A549 (cell line): ENCODE measurements around the gene FKBP11. TPM values are rescaled to one million over a fixed set of nuclear protein-coding genes. Genes with fewer than 3 reads are reported as not detected.

Experiments used
- ATAC-seq, 2 experiments: fragments of 200-7000 bp in 1 of 2; fragments of >200 bp in 1 of 2; cut with Nextera tagmentation in 1 of 2; cut with Tn5 transposase in 1 of 2; 3 replicates each; pipeline versions ENCODE4 v1.8.0 to v1.9.1; 2018 to 2020; ENCODE audit warnings: mild to moderate bottlenecking in 1 of 2, moderate library complexity in 1 of 2
- CTCF ChIA-PET: fragments of 300-600 bp; sonication (Branson Sonifier 250); formaldehyde crosslinking; extraction: SDS; loops from one replicate; lab custom pipeline; 2021; ENCODE audit warnings: antibody characterized with exemption, inconsistent platforms; lab: Yijun Ruan, JAX
- POLR2A ChIA-PET: fragments of 350-600 bp; formaldehyde crosslinking; extraction: SDS; loops from one replicate; lab custom pipeline; 2021; ENCODE audit warnings: antibody characterized with exemption, inconsistent platforms; lab: Yijun Ruan, JAX
- DNase-seq, 2 experiments: peaks; one replicate each; pipeline versions ENCODE4 v3.0.0 to v3.0.0-alpha.2; 2011 to 2016; ENCODE audit warnings: low read depth in 1 of 2, low spot score in 1 of 2
- FAIRE-seq: peaks from 2 replicates; lab custom pipeline; 2011; peaks lifted over from hg19 to GRCh38; lab: Jason Lieb, UNC
- H3K27ac ChIP-seq, 2 experiments: fragments of >200 bp; sonication (Bioruptor Twin); formaldehyde crosslinking; 3 replicates each; pipeline ENCODE4 v1.5.1; 2016 to 2017
- H3K4me1 ChIP-seq: fragments of >200 bp; sonication (Bioruptor Twin); formaldehyde crosslinking; 3 replicates; pipeline ENCODE4 v1.6.1; 2016
- H3K4me2 ChIP-seq: fragments of >200 bp; sonication (Bioruptor Twin); formaldehyde crosslinking; 3 replicates; pipeline ENCODE4 v1.6.1; 2016
- H3K4me3 ChIP-seq: fragments of >200 bp; sonication (Bioruptor Twin); formaldehyde crosslinking; 3 replicates; pipeline ENCODE4 v1.5.1; 2016
- H3K9me3 ChIP-seq: fragments of >200 bp; sonication (Bioruptor Twin); formaldehyde crosslinking; 3 replicates; pipeline ENCODE4 v1.6.1; 2016
- CBX2 ChIP-seq: fragments of 200-600 bp; sonication (generic); IDR thresholded peaks from 2 replicates; pipeline ENCODE4 v1.6.1; 2016; ENCODE audit warnings: low read depth, mild to moderate bottlenecking, borderline replicate concordance
- CBX8 ChIP-seq: fragments of 200-600 bp; sonication (generic); IDR thresholded peaks from 2 replicates; pipeline ENCODE4 v1.6.1; 2016
- CEBPB ChIP-seq, 2 experiments: fragments of >200 bp in 1 of 2; sonication (Bioruptor Twin) in 1 of 2; formaldehyde crosslinking in 1 of 2; IDR thresholded peaks; 2 replicates each; pipeline ENCODE4 v1.6.1; 2012 to 2016
- EHMT2 ChIP-seq: fragments of 200-600 bp; sonication (generic); IDR thresholded peaks from 2 replicates; pipeline ENCODE4 v1.6.1; 2016; ENCODE audit warnings: antibody characterized with exemption, low read depth, mild to moderate bottlenecking, moderate library complexity
- EP300 ChIP-seq, 2 experiments: fragments of >200 bp; sonication (Bioruptor Twin); formaldehyde crosslinking; IDR thresholded peaks; 2 replicates in 1 of 2; 3 replicates in 1 of 2; pipeline ENCODE4 v1.6.1; 2016 to 2017
- FOSL2 ChIP-seq, 2 experiments: fragments of 450-650 bp in 1 of 2; fragments of >200 bp in 1 of 2; sonication (Bioruptor Twin) in 1 of 2; formaldehyde crosslinking; IDR thresholded peaks; 2 replicates each; pipeline versions ENCODE4 v1.5.0 to v1.6.1; 2016 to 2020; ENCODE audit warnings: mild to moderate bottlenecking in 1 of 2, moderate library complexity in 1 of 2
- GATA3 ChIP-seq: IDR thresholded peaks from 2 replicates; pipeline ENCODE4 v1.6.1; 2012; ENCODE audit warnings: borderline replicate concordance
- HOXA7 ChIP-seq: fragments of 250-450 bp; sonication (Bioruptor Pico); IDR thresholded peaks from 2 replicates; pipeline ENCODE4 v1.5.0; 2020; ENCODE audit warnings: mild to moderate bottlenecking, moderate library complexity
- MAZ ChIP-seq: fragments of 150-350 bp; IDR thresholded peaks from 2 replicates; pipeline ENCODE4 v1.6.1; 2014; ENCODE audit warnings: antibody characterized with exemption, low read depth, low read length, borderline replicate concordance
- RAD21 ChIP-seq, 2 experiments: fragments of >200 bp in 1 of 2; sonication (Bioruptor Twin) in 1 of 2; formaldehyde crosslinking in 1 of 2; IDR thresholded peaks in 1 of 2; conservative IDR thresholded peaks in 1 of 2; 2 replicates in 1 of 2; 3 replicates in 1 of 2; pipeline ENCODE4 v1.6.1; 2012 to 2018; ENCODE audit warnings: inconsistent platforms in 1 of 2
- RFX5 ChIP-seq: fragments of 450-650 bp; IDR thresholded peaks from 2 replicates; pipeline ENCODE4 v1.7.1; 2014; ENCODE audit warnings: antibody characterized with exemption, mild to moderate bottlenecking, moderate library complexity
- SMC3 ChIP-seq: fragments of >200 bp; sonication (Bioruptor Twin); formaldehyde crosslinking; IDR thresholded peaks from 3 replicates; pipeline ENCODE4 v1.6.1; 2018; ENCODE audit warnings: inconsistent platforms
- SREBF2 ChIP-seq: fragments of 450-650 bp; IDR thresholded peaks from 2 replicates; pipeline ENCODE4 v1.6.1; 2014; ENCODE audit warnings: mild to moderate bottlenecking, moderate library complexity
- TFCP2L1 ChIP-seq: fragments of 250-450 bp; sonication (Bioruptor Pico); IDR thresholded peaks from 2 replicates; pipeline ENCODE4 v1.5.0; 2021; ENCODE audit warnings: mild to moderate bottlenecking
- TP53 ChIP-seq: fragments of 250-450 bp; sonication (Bioruptor Pico); IDR thresholded peaks from 2 replicates; pipeline ENCODE4 v1.5.0; 2021; ENCODE audit warnings: mild to moderate bottlenecking, moderate library complexity
- ZC3H11A ChIP-seq: fragments of 450-650 bp; IDR thresholded peaks from 2 replicates; pipeline ENCODE4 v1.6.1; 2014; ENCODE audit warnings: antibody characterized with exemption, mild to moderate bottlenecking
- ZFP36 ChIP-seq: fragments of 450-650 bp; IDR thresholded peaks from 2 replicates; pipeline ENCODE4 v1.6.1; 2014; ENCODE audit warnings: borderline replicate concordance; ENCODE audit not compliant: partially characterized antibody
- ZNF302 ChIP-seq: fragments of 250-450 bp; sonication (Bioruptor Pico); IDR thresholded peaks from 2 replicates; pipeline ENCODE4 v1.9.0; 2021; ENCODE audit warnings: inconsistent platforms, mild to moderate bottlenecking, moderate library complexity
- WGBS: methylation state at CpG from one replicate; pipeline ENCODE4 v1.1.6; 2017; ENCODE audit errors: missing lambda C conversion rate; 5-methylcytosine and 5-hydroxymethylcytosine counted together
- polyA plus RNA-seq, 4 experiments: library from polyadenylated mRNA; depleted of rRNA in 3 of 4; stranded (reverse); fragments of >200 nt; fragmentation: RNase III in 1 of 4; extraction: RNeasy Plus Mini Kit Qiagen cat#74134 plus additional on column Dnase treatment in 1 of 4; gene quantifications; 2 replicates in 3 of 4; 3 replicates in 1 of 4; pipeline ENCODE4 v1.2.3, GENCODE V29; 2011 to 2017
- TF ChIP-seq, protein P1 (sequence below): fragments of >200 bp; sonication (Bioruptor Twin); formaldehyde crosslinking; IDR thresholded peaks from 3 replicates; pipeline ENCODE4 v1.6.1; 2016
- TF ChIP-seq, protein P2 (sequence below): fragments of >200 bp; sonication (Bioruptor Twin); formaldehyde crosslinking; IDR thresholded peaks from 3 replicates; pipeline ENCODE4 v1.5.1; 2016
- TF ChIP-seq, protein P3 (sequence below): IDR thresholded peaks from 2 replicates; pipeline ENCODE4 v1.6.1; 2012; ENCODE audit warnings: low read depth, borderline replicate concordance
- TF ChIP-seq, protein P4 (sequence below): IDR thresholded peaks from 2 replicates; pipeline ENCODE4 v1.6.1; 2012

The FKBP11 gene
- polyA plus RNA-seq, 2 of the 4 experiments (the other 2 are of a cell fraction): 41.2 to 50.9 TPM

DNA sequence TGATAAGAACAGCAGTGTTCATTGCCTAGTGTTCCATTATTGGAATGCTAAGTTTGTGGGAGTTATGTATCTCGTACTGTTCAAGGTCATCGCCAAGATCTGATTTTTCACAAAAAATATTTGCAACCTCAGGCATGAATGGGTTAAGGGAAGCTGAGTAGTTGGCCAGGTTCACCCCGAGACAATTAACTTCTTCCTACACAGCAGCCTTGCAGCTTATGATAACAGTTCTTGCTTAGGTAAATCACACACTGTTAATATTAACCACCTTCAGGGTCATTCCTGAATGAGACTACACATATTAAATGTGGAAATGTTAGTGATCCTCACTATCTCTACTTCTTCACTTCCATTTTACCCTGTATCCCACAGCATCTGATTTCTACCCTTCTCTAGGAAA lies 18.0 kb downstream of the FKBP11 start:
- peak; percentile 28 for FAIRE-seq
- no peak for TF ChIP-seq EP300 (IDR thresholded peaks at IDR 0.05)
- no peak for TF ChIP-seq CBX8
- TF ChIP-seq ZC3H11A: no peak
- TF ChIP-seq TFCP2L1 (CRISPR knock-in tag): no peak
- no peak for TF ChIP-seq RAD21 (conservative IDR thresholded peaks at IDR 0.05 in 1 of 2, IDR thresholded peaks at IDR 0.05 in 1 of 2)
- TF ChIP-seq, protein P1, sequence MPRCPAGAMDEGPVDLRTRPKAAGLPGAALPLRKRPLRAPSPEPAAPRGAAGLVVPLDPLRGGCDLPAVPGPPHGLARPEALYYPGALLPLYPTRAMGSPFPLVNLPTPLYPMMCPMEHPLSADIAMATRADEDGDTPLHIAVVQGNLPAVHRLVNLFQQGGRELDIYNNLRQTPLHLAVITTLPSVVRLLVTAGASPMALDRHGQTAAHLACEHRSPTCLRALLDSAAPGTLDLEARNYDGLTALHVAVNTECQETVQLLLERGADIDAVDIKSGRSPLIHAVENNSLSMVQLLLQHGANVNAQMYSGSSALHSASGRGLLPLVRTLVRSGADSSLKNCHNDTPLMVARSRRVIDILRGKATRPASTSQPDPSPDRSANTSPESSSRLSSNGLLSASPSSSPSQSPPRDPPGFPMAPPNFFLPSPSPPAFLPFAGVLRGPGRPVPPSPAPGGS: no peak
- TF ChIP-seq GATA3: no peak
- TF ChIP-seq ZNF302 (CRISPR knock-in tag): no peak
- TF ChIP-seq RFX5: no peak
- TF ChIP-seq HOXA7 (CRISPR knock-in tag): no peak
- no peak for TF ChIP-seq SREBF2
- TF ChIP-seq, protein P2, sequence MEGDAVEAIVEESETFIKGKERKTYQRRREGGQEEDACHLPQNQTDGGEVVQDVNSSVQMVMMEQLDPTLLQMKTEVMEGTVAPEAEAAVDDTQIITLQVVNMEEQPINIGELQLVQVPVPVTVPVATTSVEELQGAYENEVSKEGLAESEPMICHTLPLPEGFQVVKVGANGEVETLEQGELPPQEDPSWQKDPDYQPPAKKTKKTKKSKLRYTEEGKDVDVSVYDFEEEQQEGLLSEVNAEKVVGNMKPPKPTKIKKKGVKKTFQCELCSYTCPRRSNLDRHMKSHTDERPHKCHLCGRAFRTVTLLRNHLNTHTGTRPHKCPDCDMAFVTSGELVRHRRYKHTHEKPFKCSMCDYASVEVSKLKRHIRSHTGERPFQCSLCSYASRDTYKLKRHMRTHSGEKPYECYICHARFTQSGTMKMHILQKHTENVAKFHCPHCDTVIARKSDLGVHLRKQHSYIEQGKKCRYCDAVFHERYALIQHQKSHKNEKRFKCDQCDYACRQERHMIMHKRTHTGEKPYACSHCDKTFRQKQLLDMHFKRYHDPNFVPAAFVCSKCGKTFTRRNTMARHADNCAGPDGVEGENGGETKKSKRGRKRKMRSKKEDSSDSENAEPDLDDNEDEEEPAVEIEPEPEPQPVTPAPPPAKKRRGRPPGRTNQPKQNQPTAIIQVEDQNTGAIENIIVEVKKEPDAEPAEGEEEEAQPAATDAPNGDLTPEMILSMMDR: no peak
- no peak for TF ChIP-seq TP53 (CRISPR knock-in tag)
- no peak for TF ChIP-seq EHMT2
- TF ChIP-seq MAZ: no peak
- no peak for TF ChIP-seq ZFP36
- TF ChIP-seq SMC3: no peak
- TF ChIP-seq, all 56 proteins: peak for 0
- ChIA-PET CTCF (interaction anchor here (0.6 to 8.2 kb wide), 7 partner anchors 16 to 73 kb away, joined by 3 to 60 read pairs (median 6); partner anchors contain the start of genes FKBP11 and WNT1), POLR2A (no interaction called here)
- 38% methylated on average over 3 of the region's 3 CpGs for WGBS
- ATAC-seq (no peak), DNase-seq (no peak)
- Histone ChIP-seq H3K27ac (no peak overlapping the region), H3K4me1 (peaks cover 26% of the 10 kb centered on the region), H3K4me2 (peak overlapping the region; percentile 29; the same call in 1 of the 3 replicates), H3K4me3 (no peak overlapping the region), H3K9me3 (no peaks in the 10 kb centered on the region)

DNA sequence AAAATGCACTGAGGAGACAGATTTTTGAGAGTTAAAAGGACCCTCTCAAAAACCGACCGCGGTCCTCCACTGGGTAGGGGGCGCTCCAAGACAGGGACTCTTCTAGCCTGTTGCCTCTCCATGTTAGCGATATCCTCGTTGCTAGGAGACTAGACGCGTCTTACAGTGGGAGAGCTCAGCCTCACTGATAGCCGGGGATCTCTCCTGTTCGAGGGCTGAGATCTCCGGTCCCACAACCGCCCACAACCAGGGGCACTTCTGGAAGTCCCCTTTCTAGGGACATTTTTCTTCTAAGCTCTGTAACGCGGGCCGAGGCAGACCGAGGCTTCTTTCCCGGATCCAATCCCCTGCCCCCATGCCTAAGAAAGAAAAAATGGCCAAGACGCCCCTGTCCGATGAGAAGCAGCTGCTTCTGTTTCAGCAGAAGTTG lies 21.3 kb downstream of the FKBP11 start:
- peak overlapping the region in 1 of 2 experiments; percentile 72; a peak in 3 of 6 replicates for H3K27ac ChIP-seq
- 0 out of 3 replicates have a peak, but pooled peaks have one; percentile 14 for TF ChIP-seq SMC3
- TF ChIP-seq RAD21 (conservative IDR thresholded peaks at IDR 0.05 in 1 of 2, IDR thresholded peaks at IDR 0.05 in 1 of 2): peak in 1 of 2 experiments; percentile 10; a peak in 1 of 5 replicates
- 0 out of 2 replicates have a peak, but pooled peaks have one; percentile 21 for TF ChIP-seq GATA3
- TF ChIP-seq CBX2: no peak
- TF ChIP-seq, protein P3, sequence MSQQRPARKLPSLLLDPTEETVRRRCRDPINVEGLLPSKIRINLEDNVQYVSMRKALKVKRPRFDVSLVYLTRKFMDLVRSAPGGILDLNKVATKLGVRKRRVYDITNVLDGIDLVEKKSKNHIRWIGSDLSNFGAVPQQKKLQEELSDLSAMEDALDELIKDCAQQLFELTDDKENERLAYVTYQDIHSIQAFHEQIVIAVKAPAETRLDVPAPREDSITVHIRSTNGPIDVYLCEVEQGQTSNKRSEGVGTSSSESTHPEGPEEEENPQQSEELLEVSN: no peak
- no peak for TF ChIP-seq CEBPB (IDR thresholded peaks at IDR 0.05)
- TF ChIP-seq, protein P2: peak; percentile 90
- no peak for TF ChIP-seq FOSL2 (IDR thresholded peaks at IDR 0.05)
- no peak for TF ChIP-seq FOSL2 (CRISPR knock-in tag; IDR thresholded peaks at IDR 0.05)
- TF ChIP-seq, protein P4, sequence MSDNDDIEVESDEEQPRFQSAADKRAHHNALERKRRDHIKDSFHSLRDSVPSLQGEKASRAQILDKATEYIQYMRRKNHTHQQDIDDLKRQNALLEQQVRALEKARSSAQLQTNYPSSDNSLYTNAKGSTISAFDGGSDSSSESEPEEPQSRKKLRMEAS: peak; percentile 35; the same call in 1 of the 2 replicates
- TF ChIP-seq, all 56 proteins: peak for 5
- ChIA-PET POLR2A (interaction anchor here (0.9 to 1.4 kb wide), 3 partner anchors 39 to 54 kb away, joined by 3 to 12 read pairs (median 5); partner anchors contain the start of genes ARF3, DDX23 and RND1), CTCF (interaction anchor here (0.6 to 6.8 kb wide), 31 partner anchors 9 to 456 kb away, joined by 3 to 107 read pairs (median 7); partner anchors contain the start of genes ARF3, DDX23, FKBP11 and WNT1)
- H3K4me1 ChIP-seq: peaks cover 14% of the 10 kb centered on the region; the same call in 2 of the 3 replicates
- FAIRE-seq (no peak), ATAC-seq (peak; percentile 96 to 98), DNase-seq (peak; percentile 92 to 93)
- H3K9me3 ChIP-seq: no peaks in the 10 kb centered on the region
- H3K4me3 ChIP-seq: peak overlapping the region; percentile 52
- peak overlapping the region; percentile 89 for H3K4me2 ChIP-seq
- under 1% methylated on average over 19 of the region's 19 CpGs for WGBS
